Cardiac septum (tissue), 1 donor: Measurements from ENCODE around the gene TEX14. TPM values are rescaled to one million over a fixed set of nuclear protein-coding genes. Genes with fewer than 3 reads are reported as not detected.

ENCODE experiments used
- DNase-seq: peaks from one replicate; pipeline ENCODE4 v3.0.0-alpha.2; 2020; ENCODE audit warnings: low spot score
- intact Hi-C: fragments of 100-400 bp; cut with DNase I; formaldehyde crosslinking; loops from one replicate; pipeline ENCODE4 v1.14.0; 2022
- total RNA-seq: library from RNA; stranded (reverse); fragmentation: NEBNext Ultra II Directional; extraction: Animal tissue kit (Norgen Biotek cat#: 25700); gene quantifications from one replicate; pipeline ENCODE4 v1.2.1, GENCODE V29; 2021
- donor health status: DM: no; HTN: no; CAD: no.

Gene TEX14
- total RNA-seq, 1 donor from 2014 or later = 0.32 TPM

GRCh38 chr17:58515286-58515685, 176.6 kb downstream of the TEX14 start:
- intact Hi-C loops = loop anchor here (5.0 to 10.0 kb wide), 3 partner anchors 72 to 1190 kb away; partner anchors contain the start of genes PTRH2, SUPT4H1 and VMP1
- DNase-seq = no peak

GRCh38 chr17:58514770-58515157, 177.1 kb downstream of the TEX14 start:
- intact Hi-C loops = loop anchor here (5.0 to 10.0 kb wide), 3 partner anchors 73 to 1190 kb away; partner anchors contain the start of genes PTRH2, SUPT4H1 and VMP1
- no peak for DNase-seq

GRCh38 chr17:58513965-58514769, 177.7 kb downstream of the TEX14 start, which contains the start of gene MTMR4:
TSS of gene MTMR4 (minus strand) at chr17:58514638. CDS start at chr17:58514407, 231 bp downstream.
- intact Hi-C loops = loop anchor here (10.0 kb wide), 1 partner anchor 1191 kb away; the partner anchor contains the start of genes PTRH2 and VMP1

GRCh38 chr17:58513267-58513964, 178.4 kb downstream of the TEX14 start:
- no peak for DNase-seq
- intact Hi-C loops = loop anchor here (10.0 kb wide), 1 partner anchor 1191 kb away; the partner anchor contains the start of genes PTRH2 and VMP1

More at GRCh38 chr17:58513965-58514769, 177.7 kb downstream of the TEX14 start, which contains the start of gene MTMR4:
- DNase-seq = peak; percentile 93

GRCh38 chr17:58510075-58510474, 181.8 kb downstream of the TEX14 start:
- intact Hi-C loops = loop anchor here (10.0 kb wide), 1 partner anchor 1195 kb away; the partner anchor contains the start of genes PTRH2 and VMP1
- no peak for DNase-seq

- no peak for DNase-seq
- intact Hi-C loops = no loop called here
Observed at GRCh38 chr17:58508341-58509067, 183.3 kb downstream of the TEX14 start.

- intact Hi-C loops = no loop called here
- DNase-seq = peak; percentile 87
Observed at GRCh38 chr17:58507123-58507634, 184.7 kb downstream of the TEX14 start.

Other genes with a start within 250 kb of the TEX14 start
- gene HSF5, start 203.6 kb downstream of the TEX14 start, total RNA-seq = not detected
- 23.4 TPM for gene MTMR4, start 177.4 kb downstream of the TEX14 start, total RNA-seq
- 29.2 TPM for gene RAD51C, start 557 bp upstream of the TEX14 start, total RNA-seq
- 1.1 TPM for gene PPM1E, start 63.8 kb upstream of the TEX14 start, total RNA-seq